ENCODE measurements around the gene PTGS2.

Gene PTGS2

DNA sequence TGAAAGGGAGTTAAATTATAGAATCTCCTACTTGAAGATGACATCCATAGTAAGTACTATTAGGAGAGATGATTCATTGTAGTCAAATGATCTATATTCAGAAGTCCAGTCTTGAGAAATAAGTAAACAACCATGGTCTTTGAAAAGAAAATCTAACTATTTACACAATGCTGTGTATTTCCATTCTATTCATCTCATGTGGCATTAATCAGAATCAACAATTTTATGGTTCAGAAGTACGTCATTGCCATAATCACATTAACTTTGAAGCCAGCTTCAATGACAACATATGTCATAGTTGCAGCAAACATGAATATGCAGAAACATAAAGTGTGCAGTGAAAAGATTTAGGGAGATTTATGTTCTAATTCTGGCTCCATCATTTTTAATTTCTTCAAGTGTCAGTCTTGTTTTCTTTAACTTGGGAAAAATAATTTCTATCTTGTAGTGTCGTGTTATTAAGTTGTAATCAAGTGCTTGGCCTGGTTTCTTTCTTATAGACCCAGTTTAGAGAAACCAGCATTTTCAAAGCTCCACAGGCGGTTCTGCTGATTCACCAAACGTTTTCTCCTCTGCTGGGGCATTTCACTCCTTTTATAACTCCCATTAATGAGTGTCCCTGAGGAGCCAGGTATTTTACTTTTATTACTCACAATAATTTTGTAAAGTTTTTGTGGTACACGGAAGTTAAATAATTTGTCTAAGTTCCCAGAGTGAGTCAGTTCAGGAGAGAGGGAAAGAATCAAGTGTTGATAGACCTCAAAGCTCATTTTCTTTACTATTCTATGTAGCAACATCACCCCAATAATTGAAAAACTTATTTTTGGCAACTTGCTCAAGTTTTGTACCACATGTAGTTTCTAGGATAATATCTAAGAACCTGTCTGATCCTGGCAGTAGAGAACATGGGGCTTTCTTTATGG, 35.9 kb upstream of the PTGS2 start:
- no peak overlapping the region for H3K9ac ChIP-seq (ENCODE audit: low read length)
- H4K20me1 ChIP-seq (ENCODE audit: low read depth, low read length) = no peaks in the 10 kb centered on the region

DNA sequence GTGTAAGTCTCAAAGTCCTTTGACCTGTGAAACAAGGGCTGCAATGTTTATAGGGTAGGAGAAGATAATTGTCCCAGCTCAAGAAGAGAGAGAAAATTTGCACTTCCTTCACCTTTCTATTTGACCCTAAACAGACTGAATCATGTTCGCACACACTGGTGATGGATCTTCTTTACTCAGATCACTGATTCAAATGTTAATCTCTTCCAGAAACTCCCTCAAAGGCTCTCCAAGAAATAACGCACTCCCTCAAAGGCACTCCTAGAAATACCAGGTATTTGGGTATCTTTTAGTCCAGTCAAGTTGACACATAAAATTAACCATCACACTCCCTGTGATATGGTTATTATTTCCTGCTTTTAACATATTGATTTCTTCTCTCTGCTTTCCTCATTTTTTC, 30.5 kb upstream of the PTGS2 start:
- H3F3A ChIP-seq (ENCODE audit: insufficient read depth) = no peaks in the 10 kb centered on the region
- no peaks in the 10 kb centered on the region for H3K36me3 ChIP-seq (ENCODE audit: low read length)
- H3K4me3 ChIP-seq (ENCODE audit: insufficient read depth, low read length, poor library complexity, severe bottlenecking) = no peak overlapping the region
- H4K20me1 ChIP-seq (ENCODE audit: low read depth, low read length) = no peaks in the 10 kb centered on the region
- H3K4me2 ChIP-seq (ENCODE audit: low read depth, low read length, poor library complexity, severe bottlenecking) = no peak overlapping the region
- H3K27me3 ChIP-seq (ENCODE audit: low read length) = no peaks in the 10 kb centered on the region
- no peaks in the 10 kb centered on the region for H3K79me2 ChIP-seq (ENCODE audit: insufficient read depth, low read length)
- no peak overlapping the region for H2AFZ ChIP-seq (ENCODE audit: low read depth, low read length, severe bottlenecking)
- no peaks in the 10 kb centered on the region for H3K9me2 ChIP-seq (replicated peaks; ENCODE audit: insufficient read depth, low read length)
- no peak overlapping the region for H3K27ac ChIP-seq (ENCODE audit: low read depth, low read length)
- no peaks in the 10 kb centered on the region for H3K9me3 ChIP-seq (ENCODE audit: insufficient read depth, low read length)
- no peak overlapping the region for H3K9ac ChIP-seq (ENCODE audit: low read length)
- no peak for TF ChIP-seq EZH2phosphoT487 (conservative IDR thresholded peaks at IDR 0.05; ENCODE audit: low read length)
- TF ChIP-seq, protein P1, sequence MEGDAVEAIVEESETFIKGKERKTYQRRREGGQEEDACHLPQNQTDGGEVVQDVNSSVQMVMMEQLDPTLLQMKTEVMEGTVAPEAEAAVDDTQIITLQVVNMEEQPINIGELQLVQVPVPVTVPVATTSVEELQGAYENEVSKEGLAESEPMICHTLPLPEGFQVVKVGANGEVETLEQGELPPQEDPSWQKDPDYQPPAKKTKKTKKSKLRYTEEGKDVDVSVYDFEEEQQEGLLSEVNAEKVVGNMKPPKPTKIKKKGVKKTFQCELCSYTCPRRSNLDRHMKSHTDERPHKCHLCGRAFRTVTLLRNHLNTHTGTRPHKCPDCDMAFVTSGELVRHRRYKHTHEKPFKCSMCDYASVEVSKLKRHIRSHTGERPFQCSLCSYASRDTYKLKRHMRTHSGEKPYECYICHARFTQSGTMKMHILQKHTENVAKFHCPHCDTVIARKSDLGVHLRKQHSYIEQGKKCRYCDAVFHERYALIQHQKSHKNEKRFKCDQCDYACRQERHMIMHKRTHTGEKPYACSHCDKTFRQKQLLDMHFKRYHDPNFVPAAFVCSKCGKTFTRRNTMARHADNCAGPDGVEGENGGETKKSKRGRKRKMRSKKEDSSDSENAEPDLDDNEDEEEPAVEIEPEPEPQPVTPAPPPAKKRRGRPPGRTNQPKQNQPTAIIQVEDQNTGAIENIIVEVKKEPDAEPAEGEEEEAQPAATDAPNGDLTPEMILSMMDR (IDR thresholded peaks at IDR 0.05; ENCODE audit: insufficient read depth, low read length, poor library complexity, severe bottlenecking) = no peak

More for the DNA sequence above, 35.9 kb upstream of the PTGS2 start:
- Histone ChIP-seq H3K4me2 (ENCODE audit: low read depth, low read length, poor library complexity, severe bottlenecking) (no peak overlapping the region), H3K27me3 (ENCODE audit: low read length) (no peaks in the 10 kb centered on the region), H3F3A (ENCODE audit: insufficient read depth) (no peaks in the 10 kb centered on the region), H3K4me3 (ENCODE audit: insufficient read depth, low read length, poor library complexity, severe bottlenecking) (no peak overlapping the region), H3K36me3 (ENCODE audit: low read length) (no peaks in the 10 kb centered on the region), H3K9me3 (ENCODE audit: insufficient read depth, low read length) (no peaks in the 10 kb centered on the region), H3K79me2 (ENCODE audit: insufficient read depth, low read length) (no peaks in the 10 kb centered on the region), H3K27ac (ENCODE audit: low read depth, low read length) (no peak overlapping the region), H3K9me2 (replicated peaks; ENCODE audit: insufficient read depth, low read length) (no peaks in the 10 kb centered on the region), H2AFZ (ENCODE audit: low read depth, low read length, severe bottlenecking) (no peak overlapping the region)
- TF ChIP-seq, protein P1 (IDR thresholded peaks at IDR 0.05; ENCODE audit: insufficient read depth, low read length, poor library complexity, severe bottlenecking) = no peak
- TF ChIP-seq EZH2phosphoT487 (conservative IDR thresholded peaks at IDR 0.05; ENCODE audit: low read length) = no peak

DNA sequence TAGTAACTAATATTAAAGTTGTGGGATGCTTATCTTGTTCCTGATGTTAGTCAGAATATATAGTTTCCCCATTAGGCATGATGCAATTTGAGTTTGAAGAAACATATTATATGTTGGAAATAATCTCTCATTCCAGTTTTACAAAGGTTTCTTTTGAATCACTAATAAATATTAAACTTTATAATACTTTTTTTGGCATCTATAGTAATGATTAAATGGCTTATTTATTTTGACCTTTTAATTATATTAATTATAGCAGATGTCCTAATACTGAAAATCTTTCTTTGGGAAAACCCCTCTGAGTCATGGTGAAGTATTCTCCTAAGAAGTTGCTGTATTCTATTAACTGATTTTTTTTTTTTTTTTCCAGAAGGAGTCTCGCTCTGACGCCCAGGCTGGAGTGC, 28.5 kb upstream of the PTGS2 start:
- Histone ChIP-seq H3K9me2 (replicated peaks; ENCODE audit: insufficient read depth, low read length) (no peaks in the 10 kb centered on the region), H3K4me2 (ENCODE audit: low read depth, low read length, poor library complexity, severe bottlenecking) (no peak overlapping the region), H2AFZ (ENCODE audit: low read depth, low read length, severe bottlenecking) (no peak overlapping the region)

More for the DNA sequence above, 28.5 kb upstream of the PTGS2 start:
- Histone ChIP-seq H3K27ac (ENCODE audit: low read depth, low read length) (no peak overlapping the region), H3K9me3 (ENCODE audit: insufficient read depth, low read length) (no peaks in the 10 kb centered on the region), H3K4me3 (ENCODE audit: insufficient read depth, low read length, poor library complexity, severe bottlenecking) (no peak overlapping the region), H3K27me3 (ENCODE audit: low read length) (no peaks in the 10 kb centered on the region), H3F3A (ENCODE audit: insufficient read depth) (no peaks in the 10 kb centered on the region), H3K9ac (ENCODE audit: low read length) (no peak overlapping the region), H3K36me3 (ENCODE audit: low read length) (no peaks in the 10 kb centered on the region), H3K79me2 (ENCODE audit: insufficient read depth, low read length) (no peaks in the 10 kb centered on the region), H4K20me1 (ENCODE audit: low read depth, low read length) (no peaks in the 10 kb centered on the region)
- no peak for TF ChIP-seq EZH2phosphoT487 (conservative IDR thresholded peaks at IDR 0.05; ENCODE audit: low read length)
- TF ChIP-seq, protein P1 (IDR thresholded peaks at IDR 0.05; ENCODE audit: insufficient read depth, low read length, poor library complexity, severe bottlenecking) = no peak
